ENCODE measurements around the gene THSD8. TPM values are rescaled to one million over a fixed set of nuclear protein-coding genes. Genes with fewer than 3 reads are reported as not detected.

THSD8 gene
- total and polyA plus RNA-seq, 2 experiments from 2014 or later = 5.1 TPM; not detected in 1

DNA sequence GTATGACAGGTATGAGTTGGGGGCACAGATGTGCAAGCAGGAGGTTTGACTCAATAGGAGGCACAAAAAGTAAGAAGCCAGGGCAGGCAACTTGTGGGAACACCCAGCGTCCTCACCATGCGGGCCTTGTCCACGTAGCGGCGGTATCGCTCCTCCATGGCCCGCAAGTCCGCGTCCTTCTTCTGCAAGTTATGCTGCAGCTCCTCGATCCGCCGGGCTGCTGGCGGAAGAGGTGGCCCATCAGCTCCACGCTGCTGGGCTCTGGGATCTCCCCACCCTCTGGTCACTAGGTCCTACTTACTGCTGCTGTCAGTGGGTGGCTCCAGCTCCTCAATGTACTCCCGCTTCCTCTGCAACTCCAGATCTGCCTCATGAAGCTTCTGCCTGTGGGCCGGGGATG lies 37.2 kb upstream of the THSD8 start:
- no peaks in the 10 kb centered on the region for H3K27me3 ChIP-seq
- no peaks in the 10 kb centered on the region for H3K4me1 ChIP-seq (ENCODE audit: insufficient read depth)
- H3K36me3 ChIP-seq (replicated peaks; ENCODE audit: insufficient read depth, low read depth) = no peaks in the 10 kb centered on the region
- no peaks in the 10 kb centered on the region for H3K9me2 ChIP-seq (replicated peaks; ENCODE audit: insufficient read depth)
- no peaks in the 10 kb centered on the region for H3K79me2 ChIP-seq
- no peak overlapping the region for H3K4me2 ChIP-seq
- H3K27ac ChIP-seq = no peak overlapping the region
- H3K9me3 ChIP-seq (ENCODE audit: low read depth) = no peaks in the 10 kb centered on the region
- no peak overlapping the region for H3K4me3 ChIP-seq
- TF ChIP-seq EZH2phosphoT487 (IDR thresholded peaks at IDR 0.05; ENCODE audit: low read depth, severe bottlenecking, unreplicated experiment) = no peak
- no peak for TF ChIP-seq EZH2 (IDR thresholded peaks at IDR 0.05; ENCODE audit: borderline replicate concordance)
- TF ChIP-seq CTCF (IDR thresholded peaks at IDR 0.05; ENCODE audit: poor library complexity) = no peak
- no peak overlapping the region for H2AFZ ChIP-seq
- no peaks in the 10 kb centered on the region for H4K20me1 ChIP-seq (ENCODE audit: insufficient read depth, poor library complexity, severe bottlenecking)
- no peak for DNase-seq (ENCODE audit: low spot score)
- WGBS (ENCODE audit: low lambda C conversion rate, missing lambda C conversion rate) = 95% methylated on average over 16 of the region's 16 CpGs

DNA sequence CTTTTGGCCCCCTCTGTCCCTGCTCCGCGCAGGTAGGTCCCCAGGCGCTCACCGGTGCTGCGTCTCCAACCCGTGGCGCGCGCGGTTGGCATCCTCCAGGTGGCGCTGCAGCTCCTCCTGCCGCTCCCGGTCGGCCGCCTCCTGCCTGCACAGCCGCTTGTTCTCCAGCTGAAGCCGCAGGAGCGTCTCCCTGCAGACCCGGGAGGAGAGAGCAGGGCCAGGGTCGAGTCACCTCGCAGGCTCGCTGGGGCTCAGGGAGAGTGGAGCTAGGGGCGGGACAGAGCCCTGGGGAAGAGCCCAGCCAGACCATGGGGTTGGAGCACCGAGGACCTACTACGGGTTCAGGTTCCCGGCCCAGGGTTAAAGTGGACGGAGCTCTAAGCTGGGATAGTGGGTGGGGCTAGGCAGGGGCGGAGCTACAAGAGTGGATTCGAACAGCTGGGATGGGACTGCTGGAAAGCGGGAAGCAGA lies 35.8 kb upstream of the THSD8 start:
- Histone ChIP-seq H3K4me2 (peak overlapping the region; percentile 86), H3K9me3 (ENCODE audit: low read depth) (no peaks in the 10 kb centered on the region), H3K9me2 (replicated peaks; ENCODE audit: insufficient read depth) (no peaks in the 10 kb centered on the region), H3K4me3 (no peak overlapping the region), H4K20me1 (ENCODE audit: insufficient read depth, poor library complexity, severe bottlenecking) (no peaks in the 10 kb centered on the region), H3K27me3 (no peaks in the 10 kb centered on the region), H3K27ac (no peak overlapping the region), H3K4me1 (ENCODE audit: insufficient read depth) (no peaks in the 10 kb centered on the region), H3K79me2 (no peaks in the 10 kb centered on the region), H3K36me3 (replicated peaks; ENCODE audit: insufficient read depth, low read depth) (no peaks in the 10 kb centered on the region), H2AFZ (no peak overlapping the region)
- no peak for TF ChIP-seq EZH2phosphoT487 (IDR thresholded peaks at IDR 0.05; ENCODE audit: low read depth, severe bottlenecking, unreplicated experiment)
- TF ChIP-seq CTCF (IDR thresholded peaks at IDR 0.05; ENCODE audit: poor library complexity) = peak; percentile 63
- TF ChIP-seq EZH2 (IDR thresholded peaks at IDR 0.05; ENCODE audit: borderline replicate concordance) = no peak
- DNase-seq (ENCODE audit: low spot score) = peak; percentile 85
- WGBS (ENCODE audit: low lambda C conversion rate, missing lambda C conversion rate) = 27% methylated on average over 29 of the region's 30 CpGs

- Histone ChIP-seq H3K79me2 (no peaks in the 10 kb centered on the region), H3K27ac (no peak overlapping the region), H3K36me3 (replicated peaks; ENCODE audit: insufficient read depth, low read depth) (no peaks in the 10 kb centered on the region), H3K4me2 (no peak overlapping the region), H3K27me3 (no peaks in the 10 kb centered on the region), H2AFZ (no peak overlapping the region), H3K4me1 (ENCODE audit: insufficient read depth) (no peaks in the 10 kb centered on the region), H4K20me1 (ENCODE audit: insufficient read depth, poor library complexity, severe bottlenecking) (no peaks in the 10 kb centered on the region), H3K4me3 (no peak overlapping the region), H3K9me3 (ENCODE audit: low read depth) (no peaks in the 10 kb centered on the region), H3K9me2 (replicated peaks; ENCODE audit: insufficient read depth) (no peaks in the 10 kb centered on the region)
- no peak for DNase-seq (ENCODE audit: low spot score)
- 91% methylated on average over 8 of the region's 11 CpGs for WGBS (ENCODE audit: low lambda C conversion rate, missing lambda C conversion rate)
- no peak for TF ChIP-seq EZH2 (IDR thresholded peaks at IDR 0.05; ENCODE audit: borderline replicate concordance)
- TF ChIP-seq EZH2phosphoT487 (IDR thresholded peaks at IDR 0.05; ENCODE audit: low read depth, severe bottlenecking, unreplicated experiment) = no peak
- TF ChIP-seq CTCF (IDR thresholded peaks at IDR 0.05; ENCODE audit: poor library complexity) = no peak
Observed at GRCh38 chr19:12767150-12767549, 34.7 kb upstream of the THSD8 start.

DNA sequence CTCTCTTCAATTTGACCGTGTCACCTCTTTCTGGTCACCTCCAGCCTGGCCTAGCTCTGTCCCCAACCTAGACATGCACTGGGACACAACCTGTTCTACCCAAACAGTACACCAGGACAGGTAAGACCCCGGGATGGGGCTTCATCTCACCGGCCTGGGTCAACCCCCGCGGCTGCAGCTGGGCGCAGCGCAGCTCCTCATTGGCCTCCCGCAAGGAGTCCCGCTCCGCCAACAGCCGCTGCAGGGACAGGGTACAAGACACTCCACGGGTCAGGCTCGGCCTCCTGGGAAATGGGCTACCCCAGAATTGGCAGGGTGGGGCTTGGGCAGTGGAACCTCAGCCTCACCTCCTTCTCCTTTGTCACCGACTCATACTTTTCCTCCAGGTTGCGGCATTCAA lies 34.2 kb upstream of the THSD8 start:
- H3K4me1 ChIP-seq (ENCODE audit: insufficient read depth) = no peaks in the 10 kb centered on the region
- TF ChIP-seq EZH2 (IDR thresholded peaks at IDR 0.05; ENCODE audit: borderline replicate concordance) (no peak), EZH2phosphoT487 (IDR thresholded peaks at IDR 0.05; ENCODE audit: low read depth, severe bottlenecking, unreplicated experiment) (no peak), CTCF (IDR thresholded peaks at IDR 0.05; ENCODE audit: poor library complexity) (no peak)
- H3K4me3 ChIP-seq = no peak overlapping the region
- no peak overlapping the region for H3K27ac ChIP-seq
- no peaks in the 10 kb centered on the region for H4K20me1 ChIP-seq (ENCODE audit: insufficient read depth, poor library complexity, severe bottlenecking)
- H3K79me2 ChIP-seq = no peaks in the 10 kb centered on the region
- WGBS (ENCODE audit: low lambda C conversion rate, missing lambda C conversion rate) = 98% methylated on average over 13 of the region's 15 CpGs
- no peaks in the 10 kb centered on the region for H3K27me3 ChIP-seq
- H3K4me2 ChIP-seq = no peak overlapping the region
- H2AFZ ChIP-seq = no peak overlapping the region
- H3K9me2 ChIP-seq (replicated peaks; ENCODE audit: insufficient read depth) = no peaks in the 10 kb centered on the region
- H3K36me3 ChIP-seq (replicated peaks; ENCODE audit: insufficient read depth, low read depth) = no peaks in the 10 kb centered on the region
- DNase-seq (ENCODE audit: low spot score) = no peak
- H3K9me3 ChIP-seq (ENCODE audit: low read depth) = no peaks in the 10 kb centered on the region
